ENCODE data around the gene ZNF384. TPM values are rescaled to one million over a fixed set of nuclear protein-coding genes. Genes with fewer than 3 reads are reported as not detected.

Gene ZNF384
- total and polyA plus RNA-seq, 2 experiments from 2014 or later = 20.5 to 35.9 TPM

DNA sequence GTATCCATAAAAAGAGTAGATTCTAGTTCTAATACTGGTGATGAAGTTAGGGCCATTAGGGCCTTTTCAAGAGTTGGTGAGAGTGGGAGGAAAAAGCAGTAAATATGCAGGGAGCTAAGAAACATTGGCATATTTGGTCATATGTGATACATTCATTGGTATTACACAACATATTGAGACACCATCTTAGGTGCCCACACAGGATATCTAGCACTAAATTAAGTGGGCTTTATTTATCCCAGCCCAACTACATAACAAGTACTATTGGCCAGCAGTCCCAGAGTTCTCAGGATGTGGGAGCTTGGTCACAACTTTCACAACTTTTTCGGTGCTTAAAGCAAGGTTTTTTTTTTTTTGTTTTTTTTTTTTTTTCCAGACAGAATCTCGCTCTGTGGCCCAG, 24.3 kb downstream of the ZNF384 start:
- H3K27ac ChIP-seq (ENCODE audit: low read depth) = no peak overlapping the region
- Mint-ChIP-seq H3K4me1 (peaks cover 6% of the 10 kb centered on the region; the same call in 2 of the 3 replicates), H3K27ac (no peak overlapping the region), H3K4me3 (no peak overlapping the region), H3K9me3 (no peaks in the 10 kb centered on the region), H3K36me3 (ENCODE audit: low read depth) (peaks cover 27% of the 10 kb centered on the region), H3K27me3 (ENCODE audit: insufficient read depth, low read depth, poor library complexity) (peaks cover 9% of the 10 kb centered on the region)
- TF ChIP-seq JUNB (IDR thresholded peaks at IDR 0.05; ENCODE audit: unreplicated experiment) = no peak
- TF ChIP-seq, protein P1, sequence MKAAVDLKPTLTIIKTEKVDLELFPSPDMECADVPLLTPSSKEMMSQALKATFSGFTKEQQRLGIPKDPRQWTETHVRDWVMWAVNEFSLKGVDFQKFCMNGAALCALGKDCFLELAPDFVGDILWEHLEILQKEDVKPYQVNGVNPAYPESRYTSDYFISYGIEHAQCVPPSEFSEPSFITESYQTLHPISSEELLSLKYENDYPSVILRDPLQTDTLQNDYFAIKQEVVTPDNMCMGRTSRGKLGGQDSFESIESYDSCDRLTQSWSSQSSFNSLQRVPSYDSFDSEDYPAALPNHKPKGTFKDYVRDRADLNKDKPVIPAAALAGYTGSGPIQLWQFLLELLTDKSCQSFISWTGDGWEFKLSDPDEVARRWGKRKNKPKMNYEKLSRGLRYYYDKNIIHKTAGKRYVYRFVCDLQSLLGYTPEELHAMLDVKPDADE (IDR thresholded peaks at IDR 0.05) = no peak
- TF ChIP-seq, protein P2, sequence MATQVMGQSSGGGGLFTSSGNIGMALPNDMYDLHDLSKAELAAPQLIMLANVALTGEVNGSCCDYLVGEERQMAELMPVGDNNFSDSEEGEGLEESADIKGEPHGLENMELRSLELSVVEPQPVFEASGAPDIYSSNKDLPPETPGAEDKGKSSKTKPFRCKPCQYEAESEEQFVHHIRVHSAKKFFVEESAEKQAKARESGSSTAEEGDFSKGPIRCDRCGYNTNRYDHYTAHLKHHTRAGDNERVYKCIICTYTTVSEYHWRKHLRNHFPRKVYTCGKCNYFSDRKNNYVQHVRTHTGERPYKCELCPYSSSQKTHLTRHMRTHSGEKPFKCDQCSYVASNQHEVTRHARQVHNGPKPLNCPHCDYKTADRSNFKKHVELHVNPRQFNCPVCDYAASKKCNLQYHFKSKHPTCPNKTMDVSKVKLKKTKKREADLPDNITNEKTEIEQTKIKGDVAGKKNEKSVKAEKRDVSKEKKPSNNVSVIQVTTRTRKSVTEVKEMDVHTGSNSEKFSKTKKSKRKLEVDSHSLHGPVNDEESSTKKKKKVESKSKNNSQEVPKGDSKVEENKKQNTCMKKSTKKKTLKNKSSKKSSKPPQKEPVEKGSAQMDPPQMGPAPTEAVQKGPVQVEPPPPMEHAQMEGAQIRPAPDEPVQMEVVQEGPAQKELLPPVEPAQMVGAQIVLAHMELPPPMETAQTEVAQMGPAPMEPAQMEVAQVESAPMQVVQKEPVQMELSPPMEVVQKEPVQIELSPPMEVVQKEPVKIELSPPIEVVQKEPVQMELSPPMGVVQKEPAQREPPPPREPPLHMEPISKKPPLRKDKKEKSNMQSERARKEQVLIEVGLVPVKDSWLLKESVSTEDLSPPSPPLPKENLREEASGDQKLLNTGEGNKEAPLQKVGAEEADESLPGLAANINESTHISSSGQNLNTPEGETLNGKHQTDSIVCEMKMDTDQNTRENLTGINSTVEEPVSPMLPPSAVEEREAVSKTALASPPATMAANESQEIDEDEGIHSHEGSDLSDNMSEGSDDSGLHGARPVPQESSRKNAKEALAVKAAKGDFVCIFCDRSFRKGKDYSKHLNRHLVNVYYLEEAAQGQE (IDR thresholded peaks at IDR 0.05; ENCODE audit: unreplicated experiment) = no peak
- no peak for TF ChIP-seq CTCF (conservative IDR thresholded peaks at IDR 0.05; ENCODE audit: low read depth in 2 of 2)
- TF ChIP-seq POLR2AphosphoS5 (IDR thresholded peaks at IDR 0.05; ENCODE audit: low read depth) = no peak
- TF ChIP-seq ZNF331 (CRISPR knock-in tag; IDR thresholded peaks at IDR 0.05; ENCODE audit: low read depth) = no peak
- TF ChIP-seq, protein P3, sequence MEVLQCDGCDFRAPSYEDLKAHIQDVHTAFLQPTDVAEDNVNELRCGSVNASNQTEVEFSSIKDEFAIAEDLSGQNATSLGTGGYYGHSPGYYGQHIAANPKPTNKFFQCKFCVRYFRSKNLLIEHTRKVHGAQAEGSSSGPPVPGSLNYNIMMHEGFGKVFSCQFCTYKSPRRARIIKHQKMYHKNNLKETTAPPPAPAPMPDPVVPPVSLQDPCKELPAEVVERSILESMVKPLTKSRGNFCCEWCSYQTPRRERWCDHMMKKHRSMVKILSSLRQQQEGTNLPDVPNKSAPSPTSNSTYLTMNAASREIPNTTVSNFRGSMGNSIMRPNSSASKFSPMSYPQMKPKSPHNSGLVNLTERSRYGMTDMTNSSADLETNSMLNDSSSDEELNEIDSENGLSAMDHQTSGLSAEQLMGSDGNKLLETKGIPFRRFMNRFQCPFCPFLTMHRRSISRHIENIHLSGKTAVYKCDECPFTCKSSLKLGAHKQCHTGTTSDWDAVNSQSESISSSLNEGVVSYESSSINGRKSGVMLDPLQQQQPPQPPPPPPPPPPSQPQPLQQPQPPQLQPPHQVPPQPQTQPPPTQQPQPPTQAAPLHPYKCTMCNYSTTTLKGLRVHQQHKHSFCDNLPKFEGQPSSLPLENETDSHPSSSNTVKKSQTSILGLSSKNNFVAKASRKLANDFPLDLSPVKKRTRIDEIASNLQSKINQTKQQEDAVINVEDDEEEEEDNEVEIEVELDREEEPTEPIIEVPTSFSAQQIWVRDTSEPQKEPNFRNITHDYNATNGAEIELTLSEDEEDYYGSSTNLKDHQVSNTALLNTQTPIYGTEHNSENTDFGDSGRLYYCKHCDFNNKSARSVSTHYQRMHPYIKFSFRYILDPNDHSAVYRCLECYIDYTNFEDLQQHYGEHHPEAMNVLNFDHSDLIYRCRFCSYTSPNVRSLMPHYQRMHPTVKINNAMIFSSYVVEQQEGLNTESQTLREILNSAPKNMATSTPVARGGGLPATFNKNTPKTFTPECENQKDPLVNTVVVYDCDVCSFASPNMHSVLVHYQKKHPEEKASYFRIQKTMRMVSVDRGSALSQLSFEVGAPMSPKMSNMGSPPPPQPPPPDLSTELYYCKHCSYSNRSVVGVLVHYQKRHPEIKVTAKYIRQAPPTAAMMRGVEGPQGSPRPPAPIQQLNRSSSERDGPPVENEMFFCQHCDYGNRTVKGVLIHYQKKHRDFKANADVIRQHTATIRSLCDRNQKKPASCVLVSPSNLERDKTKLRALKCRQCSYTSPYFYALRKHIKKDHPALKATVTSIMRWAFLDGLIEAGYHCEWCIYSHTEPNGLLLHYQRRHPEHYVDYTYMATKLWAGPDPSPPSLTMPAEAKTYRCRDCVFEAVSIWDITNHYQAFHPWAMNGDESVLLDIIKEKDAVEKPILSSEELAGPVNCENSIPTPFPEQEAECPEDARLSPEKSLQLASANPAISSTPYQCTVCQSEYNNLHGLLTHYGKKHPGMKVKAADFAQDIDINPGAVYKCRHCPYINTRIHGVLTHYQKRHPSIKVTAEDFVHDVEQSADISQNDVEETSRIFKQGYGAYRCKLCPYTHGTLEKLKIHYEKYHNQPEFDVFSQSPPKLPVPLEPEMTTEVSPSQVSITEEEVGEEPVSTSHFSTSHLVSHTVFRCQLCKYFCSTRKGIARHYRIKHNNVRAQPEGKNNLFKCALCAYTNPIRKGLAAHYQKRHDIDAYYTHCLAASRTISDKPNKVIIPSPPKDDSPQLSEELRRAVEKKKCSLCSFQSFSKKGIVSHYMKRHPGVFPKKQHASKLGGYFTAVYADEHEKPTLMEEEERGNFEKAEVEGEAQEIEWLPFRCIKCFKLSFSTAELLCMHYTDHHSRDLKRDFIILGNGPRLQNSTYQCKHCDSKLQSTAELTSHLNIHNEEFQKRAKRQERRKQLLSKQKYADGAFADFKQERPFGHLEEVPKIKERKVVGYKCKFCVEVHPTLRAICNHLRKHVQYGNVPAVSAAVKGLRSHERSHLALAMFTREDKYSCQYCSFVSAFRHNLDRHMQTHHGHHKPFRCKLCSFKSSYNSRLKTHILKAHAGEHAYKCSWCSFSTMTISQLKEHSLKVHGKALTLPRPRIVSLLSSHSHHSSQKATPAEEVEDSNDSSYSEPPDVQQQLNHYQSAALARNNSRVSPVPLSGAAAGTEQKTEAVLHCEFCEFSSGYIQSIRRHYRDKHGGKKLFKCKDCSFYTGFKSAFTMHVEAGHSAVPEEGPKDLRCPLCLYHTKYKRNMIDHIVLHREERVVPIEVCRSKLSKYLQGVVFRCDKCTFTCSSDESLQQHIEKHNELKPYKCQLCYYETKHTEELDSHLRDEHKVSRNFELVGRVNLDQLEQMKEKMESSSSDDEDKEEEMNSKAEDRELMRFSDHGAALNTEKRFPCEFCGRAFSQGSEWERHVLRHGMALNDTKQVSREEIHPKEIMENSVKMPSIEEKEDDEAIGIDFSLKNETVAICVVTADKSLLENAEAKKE (CRISPR knock-in tag; IDR thresholded peaks at IDR 0.05) = no peak
- TF ChIP-seq STAT1 (IDR thresholded peaks at IDR 0.05; ENCODE audit: unreplicated experiment) = no peak
- TF ChIP-seq ZNF114 (CRISPR knock-in tag; IDR thresholded peaks at IDR 0.05) = no peak
- TF ChIP-seq EZH2 (IDR thresholded peaks at IDR 0.05; ENCODE audit: low read depth, unreplicated experiment) = no peak
- no peak for TF ChIP-seq EZH2phosphoT487 (IDR thresholded peaks at IDR 0.05; ENCODE audit: unreplicated experiment)
- TF ChIP-seq CREB1 (CRISPR knock-in tag; IDR thresholded peaks at IDR 0.05; ENCODE audit: low read depth) = no peak
- no peak for TF ChIP-seq NANOG (IDR thresholded peaks at IDR 0.05; ENCODE audit: borderline replicate concordance)
- no peak overlapping the region for H3K4me2 ChIP-seq
- 0 out of 2 replicates have a peak, but pooled peaks cover 1% of the 10 kb centered on the region for H4K20me1 ChIP-seq (replicated peaks; ENCODE audit: insufficient read depth)
- H3K36me3 ChIP-seq (ENCODE audit: insufficient read depth) = peaks cover 8% of the 10 kb centered on the region; the same call in 1 of the 2 replicates
- H3K4me1 ChIP-seq (ENCODE audit: insufficient read depth) = peaks cover 5% of the 10 kb centered on the region; the same call in 1 of the 2 replicates
- peaks cover 4% of the 10 kb centered on the region for H3K9me2 ChIP-seq (ENCODE audit: insufficient read depth)
- no peak overlapping the region for H3K4me3 ChIP-seq
- DNase-seq (ENCODE audit: low spot score) = no peak
- H3K27me3 ChIP-seq (ENCODE audit: insufficient read depth) = no peaks in the 10 kb centered on the region
- ATAC-seq = no peak
- peaks cover 8% of the 10 kb centered on the region; the same call in 1 of the 2 replicates for H3F3A ChIP-seq (replicated peaks; ENCODE audit: low read depth)
- H3K79me2 ChIP-seq (replicated peaks; ENCODE audit: insufficient read depth) = peaks cover 14% of the 10 kb centered on the region
- H2AFZ ChIP-seq = no peak overlapping the region

All from GM23338 (cell line).